Measurements from ENCODE around the gene TMEM134. TPM values are rescaled to one million over a fixed set of nuclear protein-coding genes. Genes with fewer than 3 reads are reported as not detected.
A peak's percentile ranks its signal among the peaks of the same experiment; 100 is the strongest.

TMEM134 gene
- total and polyA plus RNA-seq, 9 of the 15 experiments (the other 6 are each of a cell fraction or from before 2014, with no cell fraction given): 0.63 to 48.4 (median 10.7) TPM

DNA sequence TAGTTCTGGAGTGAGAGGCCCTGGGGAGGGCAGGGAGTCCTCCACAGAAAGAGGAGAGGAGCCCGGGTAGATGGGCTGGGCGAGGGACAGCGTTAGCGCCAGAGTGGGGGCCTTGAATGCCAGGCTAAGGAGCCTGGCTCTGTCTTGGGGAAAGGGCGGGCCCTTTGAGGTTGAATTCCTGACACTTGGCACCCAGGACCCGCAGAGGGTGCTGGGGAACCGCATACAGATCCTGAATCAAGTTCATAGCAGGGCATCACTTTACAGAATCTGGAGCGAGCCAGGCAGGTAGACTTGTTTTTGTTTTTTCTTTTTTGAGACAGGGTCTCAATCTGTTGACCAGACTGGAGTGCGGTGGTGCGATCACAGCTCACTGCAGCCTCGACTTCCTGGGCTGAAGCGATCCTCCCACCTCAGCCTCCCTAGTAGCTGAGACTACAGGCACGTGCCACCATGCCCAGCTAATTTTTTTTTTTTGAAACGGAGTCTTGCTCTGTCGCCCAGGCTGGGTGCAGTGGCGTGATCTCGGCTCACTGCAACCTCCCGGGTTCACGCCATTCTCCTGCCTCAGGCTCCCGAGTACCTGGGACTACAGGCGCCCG is 47.5 kb downstream of the TMEM134 start (continued):
- no peak for TF ChIP-seq ESRRB (CRISPR knock-in tag; IDR thresholded peaks at IDR 0.05; ENCODE audit: borderline replicate concordance)
- TF ChIP-seq YBX1 (IDR thresholded peaks at IDR 0.05): no peak
- no peak for TF ChIP-seq SMC3 (conservative IDR thresholded peaks at IDR 0.05; ENCODE audit: insufficient read depth, low read depth, low read length)
- TF ChIP-seq ZNF253 (CRISPR knock-in tag; conservative IDR thresholded peaks at IDR 0.05): no peak
- no peak for TF ChIP-seq CREB1 (IDR thresholded peaks at IDR 0.05)
- TF ChIP-seq CREB1 (CRISPR knock-in tag; IDR thresholded peaks at IDR 0.05): 0 out of 2 replicates have a peak, but pooled peaks have one; percentile 3
- 0 out of 2 replicates have a peak, but pooled peaks have one; percentile 30 for TF ChIP-seq GABPB1 (CRISPR knock-in tag; IDR thresholded peaks at IDR 0.05)

DNA sequence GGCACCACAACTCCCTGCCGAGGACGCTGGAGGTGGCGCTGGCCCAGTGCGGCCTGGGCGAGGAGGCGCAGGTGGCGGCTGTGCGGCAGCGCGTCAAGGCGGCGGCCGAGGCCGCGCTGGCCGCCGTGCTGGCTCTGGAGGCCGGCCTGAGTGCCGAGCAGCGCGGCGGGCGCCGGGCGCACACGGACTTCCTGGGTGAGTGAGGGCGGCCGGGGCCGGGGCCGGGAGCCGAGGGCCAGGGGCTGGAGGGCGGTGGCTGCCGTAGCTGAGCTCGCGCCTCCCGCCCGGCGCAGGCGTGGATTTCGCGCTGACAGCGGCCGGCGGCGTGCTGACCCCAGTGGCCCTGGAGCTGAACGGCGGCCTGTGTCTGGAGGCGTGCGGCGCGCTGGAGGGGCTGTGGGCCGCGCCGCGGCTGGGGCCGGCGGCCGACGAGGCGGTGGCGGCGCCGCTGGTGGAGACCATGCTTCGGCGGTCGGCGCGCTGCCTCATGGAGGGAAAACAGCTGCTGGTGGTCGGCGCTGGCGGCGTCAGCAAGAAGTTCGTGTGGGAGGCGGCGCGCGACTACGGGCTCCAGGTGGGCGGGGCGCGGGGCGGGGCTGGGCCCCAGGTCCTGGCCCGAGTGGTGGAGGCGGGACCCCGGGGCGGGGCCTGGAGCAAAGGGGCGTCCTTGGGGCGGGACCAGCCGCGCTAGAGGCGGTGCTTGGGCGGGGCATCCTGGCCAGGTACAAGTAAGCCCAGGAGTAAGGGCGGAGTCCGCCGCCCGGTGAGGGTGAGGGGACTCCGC is 48.2 kb downstream of the TMEM134 start:
- no peaks in the 10 kb centered on the region for H3K27me3 ChIP-seq (ENCODE audit: control insufficient read depth in 2 of 2, insufficient read depth in 2 of 2, low read length in 2 of 2)
- BruUV-seq (replicated peaks): no TSS peak
- peak overlapping the region; percentile 84 for H3K4me2 ChIP-seq (ENCODE audit: insufficient read depth, low read length)
- WGBS (ENCODE audit: insufficient coverage, low coverage, missing lambda C conversion rate): 0% methylated on average over 45 of the region's 97 CpGs
- H3K4me1 ChIP-seq (replicated peaks in 1 of 2; ENCODE audit: control insufficient read depth in 2 of 2, insufficient read depth in 2 of 2, low read length in 2 of 2): peaks cover 6 to 69% of the 10 kb centered on the region in 2 experiments
- CTCF ChIA-PET (ENCODE audit: low intra/inter-chr PET ratio): no interaction called here
- H4K20me1 ChIP-seq (replicated peaks; ENCODE audit: control insufficient read depth, insufficient read depth, low read length): no peaks in the 10 kb centered on the region
- H3K36me3 ChIP-seq (ENCODE audit: control insufficient read depth, insufficient read depth, low read length): no peaks in the 10 kb centered on the region
- DNase-seq (ENCODE audit: extremely low read depth in 1 of 4, low spot score in 3 of 4) (peak; percentile 97 to 99 (median 99)), ATAC-seq (peak; percentile 96), FAIRE-seq (peak; percentile 68)
- H3K9me3 ChIP-seq (replicated peaks; ENCODE audit: control insufficient read depth, insufficient read depth, low read depth, low read length): no peaks in the 10 kb centered on the region
- no peaks in the 10 kb centered on the region for H3K9me1 ChIP-seq (ENCODE audit: control insufficient read depth, insufficient read depth, low read length)
- peak overlapping the region; percentile 73 to 96 for H3K9ac ChIP-seq (ENCODE audit: insufficient read depth in 1 of 2, low read depth in 2 of 2, low read length in 2 of 2)
- intact Hi-C loops (cut with micrococcal nuclease): loop anchor here (5.0 kb wide), 1 partner anchor 46 kb away; the partner anchor contains the start of gene TMEM134
- H3K27ac ChIP-seq (ENCODE audit: extremely low read depth, low read depth, low read length): peak overlapping the region; percentile 94
- H2AFZ ChIP-seq (ENCODE audit: low read depth, low read length): peak overlapping the region; percentile 80
- in situ Hi-C loops (cut with MboI): no loop called here
- peak overlapping the region; percentile 62 for H3K4me3 ChIP-seq
- POLR2A ChIA-PET: interaction anchor here (0.6 to 2.1 kb wide), 9 partner anchors 8 to 184 kb away, joined by 3 to 10 read pairs (median 4); partner anchors contain the start of genes PPP1CA, PTPRCAP and RPS6KB2
- H3K79me2 ChIP-seq (ENCODE audit: control insufficient read depth, insufficient read depth, low read length): peaks cover 8% of the 10 kb centered on the region; the same call in 1 of the 3 replicates
- TF ChIP-seq MTA3 (IDR thresholded peaks at IDR 0.05; ENCODE audit: borderline replicate concordance) (peak; percentile 50; the same call in 1 of the 2 replicates), SREBF2 (CRISPR knock-in tag; IDR thresholded peaks at IDR 0.05) (no peak), NFIX (CRISPR knock-in tag; IDR thresholded peaks at IDR 0.05; ENCODE audit: low read depth) (no peak), NR2F6 (CRISPR knock-in tag; IDR thresholded peaks at IDR 0.05) (no peak), HDAC1 (IDR thresholded peaks at IDR 0.05) (no peak), NFIC (IDR thresholded peaks at IDR 0.05) (no peak), TAF15 (IDR thresholded peaks at IDR 0.05; ENCODE audit: low read depth, low read length) (no peak), MAFK (IDR thresholded peaks at IDR 0.05; ENCODE audit: low read length) (no peak), RAD51 (IDR thresholded peaks at IDR 0.05; ENCODE audit: borderline replicate concordance, low read depth) (no peak)
- TF ChIP-seq, protein P1, sequence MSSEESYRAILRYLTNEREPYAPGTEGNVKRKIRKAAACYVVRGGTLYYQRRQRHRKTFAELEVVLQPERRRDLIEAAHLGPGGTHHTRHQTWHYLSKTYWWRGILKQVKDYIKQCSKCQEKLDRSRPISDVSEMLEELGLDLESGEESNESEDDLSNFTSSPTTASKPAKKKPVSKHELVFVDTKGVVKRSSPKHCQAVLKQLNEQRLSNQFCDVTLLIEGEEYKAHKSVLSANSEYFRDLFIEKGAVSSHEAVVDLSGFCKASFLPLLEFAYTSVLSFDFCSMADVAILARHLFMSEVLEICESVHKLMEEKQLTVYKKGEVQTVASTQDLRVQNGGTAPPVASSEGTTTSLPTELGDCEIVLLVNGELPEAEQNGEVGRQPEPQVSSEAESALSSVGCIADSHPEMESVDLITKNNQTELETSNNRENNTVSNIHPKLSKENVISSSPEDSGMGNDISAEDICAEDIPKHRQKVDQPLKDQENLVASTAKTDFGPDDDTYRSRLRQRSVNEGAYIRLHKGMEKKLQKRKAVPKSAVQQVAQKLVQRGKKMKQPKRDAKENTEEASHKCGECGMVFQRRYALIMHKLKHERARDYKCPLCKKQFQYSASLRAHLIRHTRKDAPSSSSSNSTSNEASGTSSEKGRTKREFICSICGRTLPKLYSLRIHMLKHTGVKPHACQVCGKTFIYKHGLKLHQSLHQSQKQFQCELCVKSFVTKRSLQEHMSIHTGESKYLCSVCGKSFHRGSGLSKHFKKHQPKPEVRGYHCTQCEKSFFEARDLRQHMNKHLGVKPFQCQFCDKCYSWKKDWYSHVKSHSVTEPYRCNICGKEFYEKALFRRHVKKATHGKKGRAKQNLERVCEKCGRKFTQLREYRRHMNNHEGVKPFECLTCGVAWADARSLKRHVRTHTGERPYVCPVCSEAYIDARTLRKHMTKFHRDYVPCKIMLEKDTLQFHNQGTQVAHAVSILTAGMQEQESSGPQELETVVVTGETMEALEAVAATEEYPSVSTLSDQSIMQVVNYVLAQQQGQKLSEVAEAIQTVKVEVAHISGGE (CRISPR knock-in tag; IDR thresholded peaks at IDR 0.05): no peak

Measured in K562 (cell line).